ENCODE measurements around the gene NME4. TPM values are rescaled to one million over a fixed set of nuclear protein-coding genes. Genes with fewer than 3 reads are reported as not detected.

The NME4 gene
- total RNA-seq, 2 experiments from 2014 or later, result 22.9 to 24.2 TPM

DNA sequence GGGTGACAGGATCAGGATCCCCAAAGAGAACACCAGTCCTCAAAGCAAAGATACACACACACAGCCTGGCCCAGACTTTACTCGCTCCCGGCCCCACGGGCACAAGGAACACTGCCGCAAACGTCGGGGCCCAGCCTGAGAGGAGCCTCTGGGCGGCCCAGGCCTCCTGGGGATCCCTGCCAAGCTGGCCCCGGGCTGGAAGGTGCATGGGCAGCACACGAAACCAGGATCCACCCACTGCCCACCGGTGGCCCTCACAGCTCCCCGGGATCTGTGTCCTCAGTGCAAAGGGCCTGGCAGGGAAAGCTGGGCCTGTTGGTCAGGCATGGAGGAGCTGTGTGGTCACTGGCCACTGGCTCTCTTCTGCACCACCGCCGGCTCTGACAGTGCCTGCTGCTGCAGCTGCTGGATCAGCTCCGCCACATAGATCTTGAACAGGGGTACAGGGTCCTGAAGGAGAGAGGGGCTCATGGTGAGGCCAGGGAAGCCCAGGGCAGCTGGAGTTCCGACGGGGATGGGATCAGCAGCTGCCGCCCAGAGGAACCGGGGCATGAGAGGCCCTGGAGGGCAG is 29.6 kb upstream of the NME4 start:
- Mint-ChIP-seq H3K4me1 (ENCODE audit: low read depth) (peaks cover 14% of the 10 kb centered on the region), H3K36me3 (ENCODE audit: low read depth) (peaks cover 16% of the 10 kb centered on the region), H3K27ac (no peak overlapping the region), H3K4me3 (no peak overlapping the region), H3K9me3 (no peaks in the 10 kb centered on the region), H3K27me3 (no peaks in the 10 kb centered on the region)
- ChIA-PET CTCF (interaction anchor here (0.6 to 1.0 kb wide), 3 partner anchors 29 to 271 kb away, joined by 3 read pairs; no protein-coding TSS in a partner anchor), POLR2A (interaction anchor here (2.0 kb wide), 1 partner anchor 14 kb away, joined by 6 read pairs; no protein-coding TSS in a partner anchor)
- intact Hi-C loops (cut with micrococcal nuclease), result no loop called here
- TF ChIP-seq, protein P1, sequence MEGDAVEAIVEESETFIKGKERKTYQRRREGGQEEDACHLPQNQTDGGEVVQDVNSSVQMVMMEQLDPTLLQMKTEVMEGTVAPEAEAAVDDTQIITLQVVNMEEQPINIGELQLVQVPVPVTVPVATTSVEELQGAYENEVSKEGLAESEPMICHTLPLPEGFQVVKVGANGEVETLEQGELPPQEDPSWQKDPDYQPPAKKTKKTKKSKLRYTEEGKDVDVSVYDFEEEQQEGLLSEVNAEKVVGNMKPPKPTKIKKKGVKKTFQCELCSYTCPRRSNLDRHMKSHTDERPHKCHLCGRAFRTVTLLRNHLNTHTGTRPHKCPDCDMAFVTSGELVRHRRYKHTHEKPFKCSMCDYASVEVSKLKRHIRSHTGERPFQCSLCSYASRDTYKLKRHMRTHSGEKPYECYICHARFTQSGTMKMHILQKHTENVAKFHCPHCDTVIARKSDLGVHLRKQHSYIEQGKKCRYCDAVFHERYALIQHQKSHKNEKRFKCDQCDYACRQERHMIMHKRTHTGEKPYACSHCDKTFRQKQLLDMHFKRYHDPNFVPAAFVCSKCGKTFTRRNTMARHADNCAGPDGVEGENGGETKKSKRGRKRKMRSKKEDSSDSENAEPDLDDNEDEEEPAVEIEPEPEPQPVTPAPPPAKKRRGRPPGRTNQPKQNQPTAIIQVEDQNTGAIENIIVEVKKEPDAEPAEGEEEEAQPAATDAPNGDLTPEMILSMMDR (IDR thresholded peaks at IDR 0.05), result no peak
- ATAC-seq, result no peak
- DNase-seq, result no peak

DNA sequence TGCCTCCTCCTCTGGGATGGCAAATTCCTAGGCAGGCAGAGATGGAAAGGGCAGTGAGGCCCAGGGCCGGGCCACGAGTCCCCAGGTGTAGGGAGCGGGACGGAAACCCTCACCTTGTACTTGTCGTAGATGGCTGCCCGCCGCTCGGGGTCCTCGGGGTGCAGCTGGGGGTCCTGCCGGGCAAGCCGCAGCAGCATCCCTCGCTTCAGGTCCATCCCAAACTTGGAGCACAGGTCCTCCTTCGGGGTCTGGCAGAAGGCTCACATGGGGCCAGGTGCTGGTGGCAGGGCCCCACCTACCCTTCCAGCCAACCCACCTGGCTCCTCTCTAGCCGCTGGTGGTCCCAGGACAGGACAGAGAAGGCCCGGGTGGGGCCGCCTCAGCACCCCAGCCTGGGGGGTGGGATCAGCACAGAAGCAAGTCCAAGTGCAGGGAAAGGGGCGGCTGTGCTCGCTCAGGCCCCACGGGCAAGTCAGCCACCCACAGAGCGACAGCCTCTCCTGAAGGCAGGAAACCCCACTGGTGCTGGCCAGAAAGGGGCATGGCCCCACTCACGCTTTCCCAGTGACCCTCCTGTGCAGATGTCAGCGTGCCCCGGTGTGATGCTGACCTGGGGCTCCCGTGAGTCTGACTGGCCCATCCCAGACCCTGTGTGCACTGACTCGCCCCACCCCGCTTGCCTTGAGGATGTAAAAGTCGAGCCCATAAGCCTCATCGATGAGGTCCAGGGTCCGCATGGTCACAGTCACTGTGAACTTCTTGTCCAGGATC is 28.4 kb upstream of the NME4 start:
- POLR2A ChIA-PET, result interaction anchor here (0.6 to 0.8 kb wide), 2 partner anchors 34 to 140 kb away, joined by 3 read pairs; no protein-coding TSS in a partner anchor
- H3K27ac Mint-ChIP-seq, result no peak overlapping the region
- CTCF ChIA-PET, result no interaction called here
- TF ChIP-seq, protein P1 (IDR thresholded peaks at IDR 0.05), result no peak
- DNase-seq (no peak), ATAC-seq (no peak)
- H3K27me3 Mint-ChIP-seq, result no peaks in the 10 kb centered on the region
- H3K4me3 Mint-ChIP-seq, result no peak overlapping the region
- no peaks in the 10 kb centered on the region for H3K9me3 Mint-ChIP-seq
- peaks cover 16% of the 10 kb centered on the region for H3K36me3 Mint-ChIP-seq (ENCODE audit: low read depth)
- intact Hi-C loops (cut with micrococcal nuclease), result no loop called here
- peaks cover 13% of the 10 kb centered on the region for H3K4me1 Mint-ChIP-seq (ENCODE audit: low read depth)

DNA sequence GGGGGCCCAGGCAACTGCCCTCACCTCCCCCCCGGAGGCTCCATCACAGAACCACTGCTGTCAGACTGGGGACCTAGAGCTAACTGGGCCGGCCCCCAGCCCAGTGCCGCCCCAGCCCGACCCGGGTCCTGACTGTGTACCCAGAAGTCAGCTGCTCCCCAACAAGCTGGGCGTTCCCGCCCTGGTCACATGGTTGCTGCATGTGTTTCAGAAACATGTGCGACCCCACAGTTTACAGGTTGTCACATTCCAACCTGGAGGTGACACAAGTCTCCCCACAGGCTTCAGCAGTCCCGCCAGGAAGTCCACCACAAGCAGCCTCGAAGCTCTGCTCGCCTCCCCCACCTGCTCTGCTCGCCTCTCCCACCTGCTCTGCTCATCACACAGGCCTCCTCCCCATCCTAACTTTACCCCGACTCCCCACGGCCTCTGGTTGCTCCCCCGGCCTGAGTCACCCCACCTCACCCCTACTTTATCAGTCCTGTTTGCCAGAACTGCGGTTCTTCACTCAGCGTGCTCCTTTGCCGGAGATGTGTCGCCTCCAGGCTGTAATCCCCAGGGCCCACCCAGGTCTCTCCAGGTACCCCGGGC is 27.6 kb upstream of the NME4 start:
- ChIA-PET CTCF (no interaction called here), POLR2A (interaction anchor here (0.6 to 0.8 kb wide), 2 partner anchors 33 to 141 kb away, joined by 3 read pairs; no protein-coding TSS in a partner anchor)
- TF ChIP-seq, protein P1 (IDR thresholded peaks at IDR 0.05), result no peak
- DNase-seq, result no peak
- Mint-ChIP-seq H3K4me1 (ENCODE audit: low read depth) (peaks cover 13% of the 10 kb centered on the region), H3K27me3 (no peaks in the 10 kb centered on the region), H3K36me3 (ENCODE audit: low read depth) (peaks cover 16% of the 10 kb centered on the region), H3K9me3 (no peaks in the 10 kb centered on the region), H3K4me3 (peak overlapping the region; percentile 52), H3K27ac (peak overlapping the region; percentile 3)
- no peak for ATAC-seq
- intact Hi-C loops (cut with micrococcal nuclease), result no loop called here

DNA sequence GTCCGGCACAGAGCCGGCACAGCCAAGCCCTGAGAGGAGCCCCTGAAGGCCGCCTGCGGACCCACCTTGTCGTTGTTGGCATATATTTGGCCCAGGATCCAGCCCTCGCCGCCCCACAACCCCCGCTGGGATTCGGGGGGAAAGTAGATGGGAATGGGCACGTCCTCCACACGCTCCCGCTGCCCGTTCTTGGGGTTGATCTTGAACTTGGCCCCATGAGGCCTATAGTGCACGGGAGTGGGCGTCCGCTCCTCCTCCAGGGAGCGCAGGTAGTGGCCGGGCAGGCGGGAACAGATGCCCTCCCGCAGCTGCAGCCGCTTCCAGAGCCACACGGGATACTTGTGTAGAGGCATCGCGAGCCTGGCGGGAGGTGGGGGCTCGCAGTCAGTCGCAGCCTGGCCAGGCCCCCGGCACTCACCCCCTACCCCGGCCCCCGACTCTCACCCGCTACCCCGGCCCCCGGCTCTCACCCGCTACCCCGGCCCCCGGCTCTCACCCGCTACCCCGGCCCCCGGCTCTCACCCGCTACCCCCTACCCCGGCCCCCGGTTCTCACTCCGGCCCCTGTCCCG is 27.0 kb upstream of the NME4 start:
- intact Hi-C loops (cut with micrococcal nuclease), result no loop called here
- Mint-ChIP-seq H3K4me1 (ENCODE audit: low read depth) (peaks cover 13% of the 10 kb centered on the region), H3K4me3 (peak overlapping the region; percentile 81), H3K36me3 (ENCODE audit: low read depth) (peaks cover 16% of the 10 kb centered on the region), H3K9me3 (no peaks in the 10 kb centered on the region), H3K27me3 (no peaks in the 10 kb centered on the region), H3K27ac (peak overlapping the region; percentile 3)
- DNase-seq (no peak), ATAC-seq (no peak)
- ChIA-PET CTCF (interaction anchor here (1.0 to 1.3 kb wide), 2 partner anchors 8 to 17 kb away, joined by 3 to 7 read pairs; partner anchors contain the start of gene AXIN1), POLR2A (interaction anchor here (0.8 kb wide), 1 partner anchor 32 kb away, joined by 3 read pairs; no protein-coding TSS in a partner anchor)
- TF ChIP-seq, protein P1 (IDR thresholded peaks at IDR 0.05), result no peak
